GM20431 (cell line): ENCODE measurements around the gene DPM1.

Experiments
- in situ Hi-C: fragments of 300-500 bp; cut with MseI, MboI; formaldehyde crosslinking; loops from one replicate; pipeline ENCODE4 v1.15.0; 2020; ENCODE audit warnings: low sequenced_read_pairs; ENCODE audit not compliant: unreplicated experiment

The DPM1 gene

DNA sequence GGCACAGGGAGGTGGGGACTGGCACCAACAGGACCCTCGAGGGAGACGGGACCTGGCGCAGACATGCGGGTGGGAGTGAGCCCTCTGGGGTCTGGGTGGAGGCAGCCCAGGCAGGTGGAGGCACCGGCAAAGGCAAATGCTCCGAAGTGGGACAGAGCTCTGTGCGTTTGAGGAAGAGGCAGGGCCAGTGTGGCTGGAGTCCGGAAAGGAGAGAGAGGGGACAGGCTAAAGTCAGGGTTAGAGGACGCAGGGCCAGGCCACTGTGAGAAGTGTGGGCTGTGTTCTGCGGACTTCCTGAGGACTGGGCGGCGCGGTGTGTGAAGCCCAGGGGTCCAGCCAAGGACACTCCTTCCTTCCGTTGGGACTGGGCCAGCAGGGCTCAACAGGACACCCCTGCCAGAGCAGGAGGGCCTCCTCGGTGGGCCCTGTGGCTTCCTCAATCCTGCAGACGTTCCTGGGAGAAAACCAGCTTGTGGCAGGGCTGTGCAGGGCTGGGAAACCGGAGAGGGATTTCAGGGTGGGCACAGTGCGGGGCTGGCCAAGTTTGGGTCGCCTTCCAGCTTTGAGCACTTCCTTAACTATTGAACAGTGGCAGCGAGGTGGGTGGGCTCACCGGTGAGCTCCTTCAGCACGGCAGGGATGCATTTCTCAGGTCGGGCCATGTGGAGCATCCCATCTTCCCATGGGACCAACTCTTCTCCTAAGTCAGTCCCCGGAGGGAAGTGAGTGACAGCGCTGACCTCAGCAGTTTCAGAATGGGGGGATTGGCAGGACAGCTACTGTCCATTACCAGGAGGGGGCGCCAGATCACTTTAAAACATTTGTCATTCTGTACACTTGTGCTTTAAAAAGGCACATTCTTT lies 22.8 kb upstream of the DPM1 start:
- in situ Hi-C loops, result loop anchor here (25.0 kb wide), 1 partner anchor 631 kb away; no protein-coding TSS in a partner anchor

DNA sequence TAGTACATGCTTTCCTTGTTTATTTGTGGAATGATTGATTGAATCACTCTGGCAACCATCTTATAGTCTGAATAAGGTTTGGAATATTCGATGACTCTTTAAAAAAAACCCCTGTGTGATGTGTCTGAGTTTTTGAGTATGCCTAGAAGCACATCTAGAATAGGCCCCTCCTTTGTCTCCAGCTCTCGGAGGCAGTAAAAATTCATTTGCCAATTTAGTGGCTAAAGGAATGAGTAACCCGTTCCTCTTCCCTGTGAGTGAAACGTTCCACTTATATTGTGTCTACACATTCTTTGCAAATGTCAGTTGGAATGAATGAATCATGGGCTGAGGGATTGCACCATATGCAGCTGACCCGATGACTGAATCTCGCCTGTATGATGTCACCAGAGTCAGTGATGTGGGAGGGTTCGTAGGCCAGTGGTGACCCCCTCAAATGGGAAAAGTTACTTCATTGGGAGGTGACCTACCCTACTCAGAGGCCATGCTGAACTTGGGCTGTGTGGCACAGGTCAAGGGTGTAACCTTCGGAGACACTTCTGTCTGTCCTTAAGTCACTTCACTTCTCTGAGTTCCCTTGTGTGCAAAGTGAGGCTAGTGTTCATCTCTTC lies 21.8 kb upstream of the DPM1 start:
- in situ Hi-C loops, result loop anchor here (25.0 kb wide), 1 partner anchor 632 kb away; no protein-coding TSS in a partner anchor

DNA sequence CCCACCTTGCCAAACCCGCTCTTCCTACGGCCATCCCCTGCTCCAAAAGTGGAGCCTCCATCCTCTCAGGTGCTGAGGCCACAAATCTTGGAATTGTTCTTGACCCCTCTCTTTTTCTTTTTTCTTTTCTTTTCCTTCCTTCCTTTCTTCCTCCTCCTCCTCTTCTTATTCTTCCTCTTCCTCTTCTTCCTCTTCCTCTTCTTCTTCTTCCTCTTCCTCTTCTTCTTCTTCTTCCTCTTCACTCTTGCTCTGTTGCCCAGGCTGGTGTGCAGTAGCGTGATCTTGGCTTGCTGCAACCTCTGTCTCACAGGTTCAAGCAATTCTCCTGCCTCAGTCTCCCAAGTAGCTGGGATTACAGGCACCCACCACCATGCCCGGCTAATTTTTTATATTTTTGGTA lies 20.2 kb upstream of the DPM1 start:
- in situ Hi-C loops, result loop anchor here (25.0 kb wide), 1 partner anchor 634 kb away; no protein-coding TSS in a partner anchor

DNA sequence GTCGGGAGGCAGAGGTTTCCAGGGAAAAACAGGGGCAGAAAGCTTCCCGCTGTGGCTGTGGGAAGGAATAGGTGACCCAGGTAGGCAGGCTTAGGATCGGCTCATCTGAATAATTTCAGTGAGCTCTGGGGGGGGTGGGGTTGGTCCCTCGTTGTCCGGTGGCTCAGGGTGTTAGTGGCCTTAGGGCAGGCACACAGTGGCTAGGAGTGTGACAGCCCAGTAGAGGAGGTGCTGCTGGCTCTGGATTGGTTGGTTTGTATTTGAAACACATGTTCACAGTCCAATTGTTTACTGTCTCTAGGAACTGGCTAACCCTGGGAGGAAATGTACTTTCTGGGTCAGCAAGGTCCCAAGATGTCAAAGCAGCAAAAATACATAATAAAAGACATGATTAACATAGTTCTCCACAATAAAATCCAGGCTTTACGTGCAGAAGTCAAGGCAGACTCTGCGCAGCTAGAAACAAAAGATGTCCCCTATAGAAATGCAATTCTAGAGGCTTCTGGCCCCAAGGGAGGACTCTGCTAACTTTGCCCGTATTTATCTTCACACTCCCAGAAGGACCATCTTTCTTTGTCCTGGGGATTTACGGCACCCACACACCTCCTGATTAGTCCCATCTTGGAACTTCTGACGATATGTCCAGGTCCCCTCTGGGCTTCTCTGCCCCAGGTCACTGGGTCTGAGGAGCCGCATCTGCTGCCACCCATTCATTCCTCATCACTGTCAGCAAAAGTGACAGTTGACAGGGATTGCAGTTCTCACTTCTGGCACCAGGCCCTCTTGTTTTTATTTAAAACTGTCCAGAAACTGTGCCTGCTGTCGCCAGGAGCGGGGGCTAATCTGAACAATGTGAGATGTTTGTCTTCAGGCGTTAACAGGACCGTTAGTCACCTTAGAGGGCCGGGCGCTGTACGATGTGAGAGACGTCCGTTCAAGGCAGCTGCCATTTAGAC lies 19.0 kb upstream of the DPM1 start:
- in situ Hi-C loops, result loop anchor here (25.0 kb wide), 1 partner anchor 635 kb away; no protein-coding TSS in a partner anchor

DNA sequence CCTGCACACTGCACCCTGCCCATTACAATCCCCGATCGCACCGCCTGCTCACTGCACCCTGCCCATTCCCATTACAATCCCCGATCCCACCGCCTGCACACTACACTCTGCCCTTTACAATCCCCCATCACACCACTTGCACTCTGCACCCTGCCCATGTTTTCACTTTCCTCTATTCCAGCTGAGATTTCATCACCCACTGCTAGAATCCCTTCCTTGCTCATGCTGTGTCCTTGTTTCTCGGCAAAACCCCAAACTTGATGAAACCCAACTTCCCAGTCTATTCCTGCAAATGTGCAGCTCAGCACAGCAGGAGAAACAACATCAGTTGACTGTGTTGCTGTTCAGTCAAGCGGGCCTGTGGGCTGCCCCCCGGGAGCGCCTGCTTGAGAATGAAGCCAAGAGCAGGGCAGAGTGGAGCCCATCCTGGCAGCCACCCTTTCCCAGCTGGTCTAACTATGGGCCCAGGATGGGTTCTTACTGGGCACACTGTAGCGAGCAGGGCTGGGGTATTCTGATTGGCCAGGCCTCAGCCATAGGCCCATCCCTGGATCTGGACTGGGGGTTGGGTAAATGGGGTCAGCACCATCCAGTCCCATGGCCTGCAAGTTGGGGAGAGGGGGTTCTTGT lies 17.5 kb upstream of the DPM1 start:
- in situ Hi-C loops, result loop anchor here (25.0 kb wide), 1 partner anchor 636 kb away; no protein-coding TSS in a partner anchor

DNA sequence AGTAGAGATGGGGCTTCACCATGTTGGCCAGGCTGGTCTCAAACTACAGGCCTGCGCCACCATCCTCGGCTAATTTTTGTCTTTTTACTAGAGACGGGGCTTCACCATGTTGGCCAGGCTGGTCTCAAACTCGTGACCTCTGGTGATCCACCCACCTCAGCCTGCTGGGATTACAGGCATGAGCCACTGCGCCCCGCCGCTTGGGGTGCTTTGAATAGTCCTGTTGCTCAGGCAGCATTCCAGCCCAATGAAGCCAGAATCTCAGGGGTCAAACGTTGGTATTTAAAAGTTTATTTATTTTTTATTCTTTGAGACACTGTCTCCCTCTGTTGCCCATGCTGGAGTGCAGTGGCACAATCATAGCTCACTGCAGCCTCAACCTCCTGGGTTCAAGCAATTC lies 11.6 kb upstream of the DPM1 start:
- in situ Hi-C loops, result no loop called here

DNA sequence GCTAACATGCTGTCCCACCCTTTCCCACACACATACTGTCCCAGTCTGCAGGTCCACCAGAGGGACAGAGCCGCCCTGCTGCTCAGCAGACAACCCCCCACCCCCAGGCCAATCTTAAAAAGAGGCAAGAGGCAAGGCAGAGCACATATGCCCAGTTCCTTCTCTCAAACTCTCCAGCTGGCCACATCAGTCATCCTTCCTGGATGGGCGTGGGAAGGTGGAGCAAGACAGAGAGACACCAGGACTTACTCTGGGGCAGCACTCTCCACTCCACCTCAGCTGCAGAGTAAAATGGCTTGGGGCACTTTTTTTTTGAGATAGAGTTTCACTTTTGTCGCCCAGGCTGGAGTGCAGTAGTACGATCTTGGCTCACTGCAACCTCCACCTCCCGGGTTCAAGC lies 11.1 kb upstream of the DPM1 start:
- in situ Hi-C loops, result no loop called here

DNA sequence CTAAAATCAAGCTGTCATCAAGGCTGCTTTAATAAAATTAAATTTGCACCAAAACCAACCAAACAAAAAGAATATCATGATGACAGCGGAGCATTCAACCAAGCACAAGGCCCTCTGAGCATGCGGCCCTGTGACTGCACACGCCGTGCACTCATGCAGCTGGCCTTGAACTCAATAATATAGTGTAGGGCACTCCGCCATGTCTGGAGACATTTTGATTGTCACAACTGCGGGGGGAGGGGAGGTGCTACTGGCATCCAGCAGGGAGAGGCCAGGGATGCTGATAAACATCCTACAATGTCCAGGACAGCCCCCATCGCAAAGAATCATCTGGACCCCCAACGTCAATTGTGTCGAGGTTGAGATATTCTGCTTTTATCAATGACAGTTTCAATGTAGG lies 10.0 kb upstream of the DPM1 start:
- in situ Hi-C loops, result no loop called here

DNA sequence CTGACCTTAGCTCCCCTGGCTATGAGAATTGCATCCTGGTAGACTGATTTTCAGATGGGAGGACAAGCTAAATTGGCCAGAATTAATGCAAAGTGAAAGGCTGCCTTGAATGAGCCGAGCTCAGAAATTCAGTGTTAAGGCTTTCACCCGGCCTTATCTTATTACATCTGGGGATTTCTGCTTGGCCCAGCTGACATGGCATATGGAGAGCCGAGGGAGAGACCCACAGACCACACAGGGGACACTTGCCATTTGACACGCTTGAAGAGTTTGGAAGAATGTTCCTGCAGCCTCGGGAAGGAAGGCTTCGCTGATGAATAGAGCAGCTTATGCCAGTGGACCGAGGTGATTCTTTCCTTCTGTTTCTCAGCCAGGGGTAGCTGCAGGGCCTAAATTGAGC lies 9.3 kb upstream of the DPM1 start:
- in situ Hi-C loops, result no loop called here

DNA sequence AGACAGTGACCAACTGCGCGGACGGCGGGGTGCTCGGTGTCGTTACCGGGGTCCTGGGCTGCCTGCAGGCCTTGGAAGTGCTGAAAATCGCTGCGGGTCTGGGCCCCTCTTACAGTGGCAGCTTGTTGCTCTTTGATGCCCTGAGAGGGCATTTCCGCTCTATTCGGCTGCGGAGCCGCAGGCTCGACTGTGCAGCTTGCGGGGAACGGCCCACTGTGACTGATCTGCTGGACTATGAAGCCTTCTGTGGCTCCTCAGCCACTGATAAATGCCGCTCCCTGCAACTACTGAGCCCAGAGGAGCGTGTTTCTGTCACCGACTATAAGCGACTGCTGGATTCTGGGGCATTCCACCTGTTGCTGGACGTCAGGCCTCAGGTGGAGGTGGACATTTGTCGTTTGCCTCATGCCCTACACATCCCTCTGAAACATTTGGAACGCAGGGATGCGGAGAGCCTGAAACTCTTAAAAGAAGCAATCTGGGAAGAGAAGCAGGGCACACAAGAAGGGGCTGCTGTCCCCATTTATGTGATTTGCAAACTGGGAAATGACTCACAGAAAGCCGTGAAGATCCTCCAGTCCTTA lies 1.3 kb upstream of the DPM1 start:
- in situ Hi-C loops, result no loop called here

DNA sequence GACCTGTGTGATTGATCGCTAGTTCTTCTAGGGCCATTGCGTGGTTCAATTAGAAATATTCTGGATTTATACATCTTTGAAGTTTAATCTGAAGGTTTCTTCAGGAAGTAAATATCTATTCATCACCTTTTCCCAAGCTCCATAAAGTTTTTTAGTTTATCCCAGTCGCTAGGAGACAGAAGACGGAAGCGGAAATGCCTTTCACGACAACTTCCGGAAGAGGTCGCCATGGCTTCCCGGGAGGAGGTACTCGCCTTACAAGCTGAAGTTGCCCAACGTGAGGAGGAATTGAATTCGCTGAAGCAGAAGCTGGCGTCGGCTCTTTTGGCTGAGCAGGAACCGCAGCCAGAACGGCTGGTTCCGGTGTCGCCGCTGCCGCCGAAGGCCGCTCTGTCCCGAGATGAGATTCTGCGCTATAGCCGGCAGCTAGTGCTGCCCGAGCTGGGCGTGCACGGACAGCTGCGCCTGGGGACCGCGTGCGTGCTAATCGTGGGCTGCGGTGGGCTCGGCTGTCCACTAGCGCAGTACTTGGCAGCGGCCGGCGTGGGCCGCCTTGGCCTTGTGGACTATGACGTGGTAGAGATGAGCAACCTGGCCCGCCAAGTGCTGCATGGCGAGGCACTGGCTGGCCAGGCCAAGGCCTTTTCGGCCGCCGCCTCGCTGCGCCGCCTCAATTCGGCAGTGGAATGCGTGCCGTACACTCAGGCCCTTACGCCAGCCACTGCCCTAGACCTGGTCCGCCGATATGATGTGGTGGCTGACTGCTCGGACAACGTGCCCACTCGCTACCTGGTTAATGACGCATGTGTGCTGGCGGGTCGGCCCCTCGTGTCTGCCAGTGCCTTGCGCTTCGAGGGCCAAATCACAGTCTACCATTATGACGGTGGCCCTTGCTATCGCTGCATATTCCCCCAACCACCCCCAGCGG lies 547 bp upstream of the DPM1 start, which contains the start of gene MOCS3:
MOCS3 (plus strand) TSS at position 204 of the 928 bp plus-strand sequence; CDS start at position 229, 25 bp downstream.
- in situ Hi-C loops, result no loop called here

DNA sequence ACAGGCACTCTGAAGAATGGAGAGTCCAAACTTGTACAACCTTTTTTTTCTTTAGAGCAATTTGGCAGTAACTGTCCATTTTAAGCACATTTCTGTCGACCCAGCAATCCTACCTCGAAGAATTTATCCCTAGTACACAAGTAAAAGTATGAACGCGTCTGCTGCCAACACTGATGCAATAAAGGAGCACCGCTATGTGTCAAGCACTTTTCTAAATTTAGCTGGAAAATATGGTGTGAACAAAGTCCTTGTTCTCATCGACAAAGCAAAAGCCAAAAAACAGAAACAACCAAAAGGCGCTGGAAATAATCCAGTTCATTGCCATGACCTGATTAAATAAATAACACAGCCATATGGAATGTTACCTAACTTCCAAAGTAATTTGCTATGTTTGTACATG lies 1.1 kb downstream of the DPM1 start:
- in situ Hi-C loops, result no loop called here

DNA sequence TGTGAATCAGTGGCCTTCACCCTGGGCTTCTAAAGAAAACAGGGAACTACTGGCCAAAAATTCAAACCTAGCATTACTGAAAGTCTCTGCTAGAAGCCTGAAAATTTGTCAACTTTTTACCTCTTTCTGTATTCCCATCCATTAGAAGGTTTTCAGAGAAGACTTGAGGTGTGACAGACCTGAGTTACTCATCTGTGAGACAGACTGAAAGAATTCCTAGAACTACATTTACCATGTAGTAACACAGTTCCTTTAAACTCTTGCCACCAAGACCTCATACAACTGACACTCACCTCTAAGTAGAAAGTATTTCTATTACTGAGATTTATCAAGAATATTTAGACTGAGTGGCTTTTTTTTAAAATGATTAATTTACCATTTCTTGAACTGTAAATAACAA lies 4.5 kb downstream of the DPM1 start:
- in situ Hi-C loops, result no loop called here

DNA sequence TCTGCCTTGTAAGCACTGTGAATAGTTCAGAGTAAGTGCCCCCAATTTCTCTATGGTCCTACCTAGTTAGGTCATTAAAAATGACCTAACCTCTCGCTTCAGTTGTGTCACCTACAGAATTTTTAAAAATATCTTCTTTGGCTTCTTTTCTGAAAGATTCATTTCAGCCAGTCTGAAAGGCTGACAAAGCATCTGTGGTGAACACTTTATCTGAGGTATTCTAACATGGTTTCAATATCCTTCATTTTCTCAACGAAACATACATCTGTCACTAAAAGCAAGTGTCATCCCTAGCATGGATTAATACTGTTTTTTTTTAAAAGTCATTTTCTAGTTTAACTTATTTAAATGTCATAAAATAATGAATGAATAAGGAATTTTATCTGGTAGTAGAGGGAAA lies 5.1 kb downstream of the DPM1 start:
- in situ Hi-C loops, result no loop called here

DNA sequence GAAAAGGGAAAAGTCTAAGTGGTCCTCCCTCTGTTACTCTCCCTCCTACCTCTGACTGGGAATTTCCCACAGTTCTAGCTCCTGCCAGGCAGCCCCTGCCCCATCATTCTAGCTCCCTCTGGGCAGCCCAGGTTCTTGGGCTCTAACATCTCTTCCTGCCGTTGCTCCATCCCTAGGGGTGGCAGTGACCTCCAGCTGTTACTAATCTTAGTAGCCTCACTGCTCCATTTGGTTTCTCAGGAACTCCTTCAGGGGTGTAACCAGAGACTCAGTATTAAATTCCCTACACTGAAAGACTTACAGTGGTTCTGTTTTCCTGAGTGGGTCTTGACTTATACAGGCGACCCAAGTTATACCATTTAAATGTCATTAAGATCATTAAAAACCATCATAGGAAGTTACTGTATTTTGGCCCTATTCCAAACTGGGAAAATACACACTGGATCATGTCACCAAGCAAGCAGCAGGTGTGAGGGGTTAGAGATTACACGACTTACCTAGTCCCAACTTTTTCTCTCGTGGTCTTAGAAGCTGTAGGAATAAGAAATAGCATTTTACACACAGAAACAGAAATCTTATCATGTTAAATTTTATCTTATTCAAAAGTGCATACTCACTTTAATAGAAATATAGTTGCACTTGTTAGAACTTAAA lies 10.1 kb downstream of the DPM1 start:
- in situ Hi-C loops, result no loop called here

DNA sequence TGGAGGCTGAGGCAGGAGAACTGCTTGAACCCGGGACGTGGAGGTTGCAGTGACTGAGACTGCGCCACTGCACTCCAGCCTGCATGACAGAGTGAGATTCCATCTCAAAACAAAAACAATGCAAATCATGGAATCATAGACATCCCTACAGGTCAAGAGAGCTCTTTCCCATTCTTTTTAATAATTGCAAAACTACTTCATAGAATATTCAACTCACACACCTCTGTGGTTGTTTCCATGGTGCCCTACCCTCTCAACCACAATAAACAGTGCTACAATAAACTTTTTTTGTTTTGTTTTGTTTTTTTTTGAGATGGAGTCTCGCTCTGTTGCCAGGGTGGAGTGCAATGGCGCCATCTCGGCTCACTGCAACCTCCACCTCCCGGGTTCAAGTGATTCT lies 15.3 kb downstream of the DPM1 start:
- in situ Hi-C loops, result no loop called here

DNA sequence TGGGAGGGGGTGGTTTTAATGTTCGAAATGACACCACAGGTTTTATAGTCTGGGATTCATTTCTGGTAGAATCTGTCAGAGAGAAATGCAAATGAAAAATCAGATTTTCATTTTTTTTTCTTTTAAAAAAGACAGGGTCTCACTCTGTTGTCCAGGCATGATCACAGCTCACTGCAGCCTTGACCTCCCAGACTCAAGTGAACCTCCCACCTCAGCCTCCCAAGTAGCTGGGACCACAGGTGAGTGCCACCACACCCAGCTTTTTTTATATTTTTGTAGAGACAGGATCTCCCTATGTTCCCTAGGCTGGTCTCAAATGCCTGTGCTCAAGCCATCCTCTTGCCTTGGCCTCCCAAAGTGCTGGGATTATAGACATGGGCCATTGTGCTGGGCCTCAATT lies 24.7 kb downstream of the DPM1 start:
- in situ Hi-C loops, result no loop called here
